IPS-18a (cell line): ENCODE measurements around the gene SUV39H2.
"Not testable (repeated sequence)": the region's sequence is repeated elsewhere in the genome, so short reads cannot be mapped to it uniquely, and the experiment has no call there.

ENCODE experiments used
- H3K27ac ChIP-seq: one replicate; pipeline ENCODE4 v1.5.1; 2013; ENCODE audit warnings: low read length
- H3K27me3 ChIP-seq: one replicate; pipeline ENCODE4 v1.6.1; 2013; ENCODE audit warnings: mild to moderate bottlenecking, low read length; ENCODE audit not compliant: control insufficient read depth, insufficient read depth
- H3K36me3 ChIP-seq: one replicate; pipeline ENCODE4 v1.6.1; 2013; ENCODE audit warnings: low read depth, low read length; ENCODE audit not compliant: control insufficient read depth
- H3K4me1 ChIP-seq: one replicate; pipeline ENCODE4 v1.6.1; 2013; ENCODE audit warnings: low read depth, low read length; ENCODE audit not compliant: control insufficient read depth
- H3K4me3 ChIP-seq: one replicate; pipeline ENCODE4 v1.5.1; 2013; ENCODE audit warnings: low read length
- H3K9ac ChIP-seq: one replicate; pipeline ENCODE4 v1.6.1; 2013; ENCODE audit warnings: mild to moderate bottlenecking, low read length, moderate library complexity
- H3K9me3 ChIP-seq: one replicate; pipeline ENCODE4 v1.6.1; 2013; ENCODE audit warnings: low read depth, low read length; ENCODE audit not compliant: control insufficient read depth

Gene SUV39H2

DNA sequence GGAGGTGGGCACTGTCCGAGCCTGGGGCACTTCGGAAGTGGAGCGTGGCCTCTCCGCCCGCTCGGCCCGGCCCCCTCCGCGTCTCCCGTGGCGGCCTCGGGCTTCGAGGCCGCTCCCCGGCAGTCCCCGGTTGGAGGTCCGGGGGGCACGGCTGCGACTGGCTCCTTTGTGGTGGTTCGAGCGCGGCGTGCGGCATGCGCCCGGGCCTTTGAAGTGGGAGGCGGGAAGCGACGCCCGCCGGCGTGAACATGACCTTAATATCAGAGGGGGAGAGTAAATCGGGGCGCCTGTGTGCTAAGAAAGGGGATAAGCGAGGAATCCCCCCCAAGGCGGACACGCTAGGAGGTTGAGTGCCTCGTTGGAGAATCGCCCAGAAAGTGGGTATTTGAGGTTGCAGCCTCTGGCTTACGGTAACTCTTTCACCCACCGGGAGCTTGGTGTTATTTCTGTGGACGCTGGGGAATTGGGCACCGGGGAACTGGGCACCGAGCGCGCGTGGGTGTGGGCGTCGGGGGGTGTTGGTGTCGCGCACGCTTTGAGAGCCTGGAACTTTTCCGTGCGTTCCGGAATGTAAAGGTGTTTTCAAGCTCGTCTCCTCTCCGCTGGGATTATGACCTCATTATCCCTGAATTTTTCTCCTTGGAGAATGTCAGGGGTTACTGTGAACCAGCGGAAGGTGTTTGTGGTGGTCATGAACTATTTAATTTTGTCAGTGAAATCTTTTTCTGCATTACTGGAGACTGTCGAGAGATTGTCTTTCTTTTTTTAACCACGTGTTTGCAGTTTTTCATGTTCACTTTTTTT is 660 bp downstream of the SUV39H2 start:
- H3K4me3 ChIP-seq = peak overlapping the region; percentile 97
- H3K27me3 ChIP-seq = no peaks in the 10 kb centered on the region
- H3K27ac ChIP-seq = peak overlapping the region; percentile 84
- H3K9me3 ChIP-seq = no peaks in the 10 kb centered on the region
- peaks cover 21% of the 10 kb centered on the region for H3K4me1 ChIP-seq
- H3K9ac ChIP-seq = peak overlapping the region; percentile 97
- peaks cover 9% of the 10 kb centered on the region for H3K36me3 ChIP-seq

DNA sequence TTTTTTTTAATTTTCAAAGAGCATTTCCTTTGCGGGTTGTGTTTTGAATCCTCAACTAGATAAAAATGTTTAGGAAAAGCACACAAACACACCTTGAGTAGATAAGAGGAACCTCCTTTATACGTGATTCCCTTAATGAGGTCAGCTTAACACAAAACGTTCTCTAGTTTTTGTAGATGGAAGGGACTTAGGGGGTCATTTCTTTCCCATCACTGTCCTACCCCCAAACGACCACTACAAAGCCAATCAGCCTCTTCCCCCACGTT is 1.2 kb downstream of the SUV39H2 start:
- Histone ChIP-seq H3K4me3 (peak overlapping the region; percentile 97), H3K4me1 (peaks cover 21% of the 10 kb centered on the region), H3K36me3 (peaks cover 10% of the 10 kb centered on the region), H3K9me3 (no peaks in the 10 kb centered on the region), H3K9ac (peak overlapping the region; percentile 97), H3K27ac (no peak overlapping the region), H3K27me3 (no peaks in the 10 kb centered on the region)

DNA sequence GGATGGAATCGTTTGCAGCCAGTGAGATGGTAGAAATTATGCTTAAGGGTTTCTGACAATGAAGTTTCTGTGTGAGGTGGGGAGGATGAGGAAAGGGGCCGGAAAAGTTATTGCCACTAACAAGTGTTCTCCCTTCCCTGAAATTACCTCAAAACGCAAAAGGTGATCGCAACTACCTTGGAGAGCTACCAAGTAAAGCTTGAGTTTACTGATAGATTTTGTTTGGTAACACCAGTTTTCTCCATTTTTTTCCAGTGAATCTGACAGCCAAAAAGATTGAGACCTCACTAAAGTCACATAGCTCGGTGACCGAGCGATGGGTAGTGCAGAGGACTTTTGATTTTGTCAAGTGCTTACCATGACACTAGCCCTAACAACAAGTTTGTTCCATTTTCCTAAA is 1.6 kb downstream of the SUV39H2 start:
- H3K4me3 ChIP-seq = peak overlapping the region; percentile 97
- H3K27me3 ChIP-seq = no peaks in the 10 kb centered on the region
- H3K9ac ChIP-seq = peak overlapping the region; percentile 97
- H3K9me3 ChIP-seq = no peaks in the 10 kb centered on the region
- peaks cover 12% of the 10 kb centered on the region for H3K36me3 ChIP-seq
- no peak overlapping the region for H3K27ac ChIP-seq
- H3K4me1 ChIP-seq = peaks cover 21% of the 10 kb centered on the region

DNA sequence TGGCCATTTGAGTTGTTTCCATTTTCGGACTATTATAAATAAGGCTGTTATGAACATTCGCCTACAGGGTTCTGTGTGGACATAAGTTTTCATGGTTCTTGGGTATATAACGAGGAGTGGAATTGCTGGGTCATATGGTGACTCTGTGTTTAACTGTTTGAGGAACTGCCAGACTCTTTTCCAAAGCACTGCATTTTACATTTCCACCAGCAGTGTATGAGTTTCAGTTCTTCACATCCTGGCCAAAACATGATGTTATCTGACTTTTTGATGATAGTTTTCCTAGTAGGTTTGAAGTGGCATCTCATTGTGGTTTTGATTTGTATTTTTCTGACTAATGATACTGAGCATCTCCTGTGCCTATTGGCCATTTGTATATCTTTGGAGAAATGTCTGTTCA is 5.4 kb downstream of the SUV39H2 start:
- no peaks in the 10 kb centered on the region for H3K27me3 ChIP-seq
- no peak overlapping the region for H3K4me3 ChIP-seq
- peaks cover 10% of the 10 kb centered on the region for H3K4me1 ChIP-seq
- no peaks in the 10 kb centered on the region for H3K9me3 ChIP-seq
- H3K36me3 ChIP-seq = peaks cover 29% of the 10 kb centered on the region
- H3K27ac ChIP-seq = no peak overlapping the region
- no peak overlapping the region for H3K9ac ChIP-seq

DNA sequence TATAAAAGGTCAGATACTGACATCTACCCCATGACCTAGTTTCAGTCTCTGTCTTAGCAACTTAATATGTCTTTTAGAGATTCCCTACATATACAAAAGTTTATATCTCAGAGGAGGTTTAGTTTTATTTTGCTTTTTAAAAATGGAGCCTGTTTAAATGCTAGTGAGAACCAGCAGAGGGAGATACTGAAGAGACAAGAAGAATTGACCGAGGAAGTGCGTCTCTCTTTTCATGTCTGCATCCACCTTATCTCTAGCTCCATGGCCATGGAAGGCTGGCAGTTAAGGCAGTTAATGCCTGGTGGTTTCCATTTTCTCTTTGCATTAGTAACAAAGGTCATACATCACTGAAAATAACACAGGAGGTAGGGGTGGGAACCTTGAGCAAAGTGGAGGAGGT is 10.7 kb downstream of the SUV39H2 start:
- Histone ChIP-seq H3K4me1 (no peaks in the 10 kb centered on the region), H3K36me3 (peaks cover 19% of the 10 kb centered on the region), H3K9me3 (no peaks in the 10 kb centered on the region), H3K4me3 (no peak overlapping the region), H3K27me3 (no peaks in the 10 kb centered on the region), H3K27ac (no peak overlapping the region), H3K9ac (no peak overlapping the region)

DNA sequence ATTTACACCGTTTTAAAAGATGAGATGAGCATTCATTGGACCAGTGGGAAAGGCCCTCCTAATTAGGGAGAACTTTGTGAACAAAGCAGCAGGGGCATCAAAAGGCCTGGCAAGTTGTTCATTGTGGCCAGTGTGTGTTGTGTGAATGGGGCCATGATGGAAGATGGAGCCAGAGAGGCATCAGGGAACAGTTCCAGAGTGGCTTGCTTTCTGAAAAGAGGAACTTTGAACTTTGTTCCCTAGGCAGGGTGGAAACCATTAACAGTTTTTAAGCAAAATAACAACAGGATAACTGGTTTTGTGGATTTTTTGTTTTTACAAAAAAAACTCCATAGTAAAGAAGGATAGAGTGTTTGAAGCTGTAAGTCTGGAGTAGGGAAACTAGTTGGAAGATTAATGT is 12.5 kb downstream of the SUV39H2 start:
- H3K4me1 ChIP-seq = no peaks in the 10 kb centered on the region
- no peak overlapping the region for H3K27ac ChIP-seq
- peaks cover 8% of the 10 kb centered on the region for H3K36me3 ChIP-seq
- no peaks in the 10 kb centered on the region for H3K27me3 ChIP-seq
- no peaks in the 10 kb centered on the region for H3K9me3 ChIP-seq
- no peak overlapping the region for H3K9ac ChIP-seq
- no peak overlapping the region for H3K4me3 ChIP-seq

DNA sequence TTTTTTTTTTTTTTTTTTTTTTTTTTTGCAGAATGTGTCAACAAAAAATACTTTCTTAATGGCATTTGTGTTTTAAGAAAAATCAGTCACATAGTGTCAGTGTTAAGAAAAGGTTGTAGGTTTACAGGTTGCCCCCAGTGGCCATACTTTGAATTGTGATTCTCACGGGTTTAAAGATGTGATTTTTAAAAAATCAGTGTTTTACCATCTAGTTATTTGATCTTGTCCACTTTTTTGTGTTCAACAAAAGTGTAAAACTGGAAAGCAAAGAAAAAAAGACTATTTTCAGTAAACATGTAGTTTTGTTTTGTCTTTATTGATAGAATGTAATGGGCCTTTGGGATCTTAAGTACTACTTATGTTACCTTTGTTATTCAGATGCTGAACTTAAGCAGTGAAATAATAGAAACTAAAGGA is 25.7 kb downstream of the SUV39H2 start:
- H3K4me1 ChIP-seq = no peaks in the 10 kb centered on the region
- no peak overlapping the region for H3K4me3 ChIP-seq
- no peak overlapping the region for H3K27ac ChIP-seq
- H3K27me3 ChIP-seq = no peaks in the 10 kb centered on the region
- H3K36me3 ChIP-seq = peaks cover 82% of the 10 kb centered on the region
- no peak overlapping the region for H3K9ac ChIP-seq
- H3K9me3 ChIP-seq = peaks cover 8% of the 10 kb centered on the region

DNA sequence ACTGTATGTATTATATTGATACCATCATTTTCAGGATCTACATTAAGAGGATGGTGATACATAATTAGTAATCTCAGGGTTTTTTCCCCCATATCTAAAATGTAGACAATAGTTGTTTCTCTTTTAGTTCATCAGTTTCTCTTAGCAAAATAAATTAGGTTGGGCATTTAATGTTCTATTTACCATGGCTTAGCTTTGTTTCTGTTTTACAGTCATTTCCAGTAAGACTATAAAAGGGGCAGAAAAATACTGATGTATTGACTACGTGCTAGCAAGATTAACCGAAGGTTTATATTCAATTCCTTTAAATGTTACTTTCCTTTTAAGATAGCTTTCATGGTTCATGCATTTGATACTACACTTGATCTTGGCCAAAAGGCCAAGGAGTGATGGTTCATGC is 26.2 kb downstream of the SUV39H2 start:
- Histone ChIP-seq H3K27ac (no peak overlapping the region), H3K4me3 (no peak overlapping the region), H3K4me1 (no peaks in the 10 kb centered on the region), H3K9ac (no peak overlapping the region), H3K36me3 (peaks cover 80% of the 10 kb centered on the region), H3K9me3 (peaks cover 9% of the 10 kb centered on the region), H3K27me3 (no peaks in the 10 kb centered on the region)

DNA sequence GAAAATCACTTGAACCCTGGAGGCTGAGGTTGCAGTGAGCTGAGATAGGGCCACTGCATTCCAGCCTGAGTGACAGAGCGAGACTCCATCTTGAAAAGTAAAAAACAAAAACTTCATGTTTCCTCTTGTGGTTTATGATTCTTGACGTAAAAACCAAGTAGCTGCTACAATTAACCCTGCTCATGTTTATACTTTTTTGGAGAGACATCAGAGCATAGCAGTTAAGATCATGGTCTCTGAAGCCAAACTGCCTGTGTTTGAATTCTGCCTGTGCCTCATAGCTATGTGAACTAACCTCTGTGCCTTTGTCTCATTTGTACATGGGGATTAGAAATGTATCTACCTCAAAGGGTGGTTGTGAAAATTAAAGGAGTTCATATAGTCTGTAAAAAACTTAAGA is 27.2 kb downstream of the SUV39H2 start:
- Histone ChIP-seq H3K27me3 (no peaks in the 10 kb centered on the region), H3K4me1 (no peaks in the 10 kb centered on the region), H3K36me3 (peaks cover 76% of the 10 kb centered on the region), H3K9ac (no peak overlapping the region), H3K27ac (no peak overlapping the region), H3K4me3 (no peak overlapping the region), H3K9me3 (peaks cover 13% of the 10 kb centered on the region)

DNA sequence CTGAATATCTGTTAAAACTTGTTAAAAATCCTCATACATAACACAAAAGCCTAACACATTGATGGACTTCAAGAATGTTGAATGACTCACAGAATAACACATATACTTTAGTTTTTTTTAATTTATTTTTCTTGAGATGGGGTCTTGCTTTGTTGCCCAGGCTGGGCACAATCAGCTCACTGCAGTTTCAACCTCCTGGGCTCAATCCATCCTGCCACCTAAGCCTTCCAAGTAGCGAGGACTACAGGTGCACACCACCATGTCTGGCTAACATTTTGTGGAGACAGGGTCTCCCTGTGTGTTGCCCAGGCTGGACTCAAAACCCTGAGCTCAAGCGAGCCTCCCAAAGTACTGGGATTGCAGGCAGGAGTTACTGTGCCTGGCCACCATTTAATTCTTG is 28.1 kb downstream of the SUV39H2 start:
- H3K36me3 ChIP-seq = peaks cover 73% of the 10 kb centered on the region
- no peak overlapping the region for H3K9ac ChIP-seq
- no peaks in the 10 kb centered on the region for H3K27me3 ChIP-seq
- no peak overlapping the region for H3K4me3 ChIP-seq
- H3K27ac ChIP-seq = no peak overlapping the region
- no peaks in the 10 kb centered on the region for H3K4me1 ChIP-seq
- H3K9me3 ChIP-seq = peaks cover 22% of the 10 kb centered on the region

DNA sequence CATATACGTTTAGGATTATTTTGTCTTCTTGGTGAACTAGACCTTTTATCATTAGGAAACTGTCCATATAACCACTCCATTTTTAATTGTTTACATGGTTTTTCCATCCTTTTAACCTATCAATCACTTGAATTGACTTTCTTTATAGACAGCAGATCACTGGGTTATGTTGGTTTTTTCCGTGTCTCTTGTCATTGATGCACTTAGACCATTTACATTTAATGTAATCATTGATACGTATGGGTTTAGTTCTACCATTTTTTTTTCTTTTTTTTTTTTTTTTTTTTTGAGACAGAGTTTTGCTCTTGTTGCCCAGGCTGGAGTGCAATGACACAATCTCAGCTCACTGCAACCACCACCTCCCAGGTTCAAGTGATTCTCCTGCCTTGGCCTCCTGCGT is 28.9 kb downstream of the SUV39H2 start:
- H3K4me3 ChIP-seq, H3K27ac ChIP-seq, H3K4me1 ChIP-seq, H3K9ac ChIP-seq, H3K27me3 ChIP-seq: not testable (repeated sequence)
- H3K9me3 ChIP-seq = peaks cover 26% of the 10 kb centered on the region
- H3K36me3 ChIP-seq = peaks cover 64% of the 10 kb centered on the region

DNA sequence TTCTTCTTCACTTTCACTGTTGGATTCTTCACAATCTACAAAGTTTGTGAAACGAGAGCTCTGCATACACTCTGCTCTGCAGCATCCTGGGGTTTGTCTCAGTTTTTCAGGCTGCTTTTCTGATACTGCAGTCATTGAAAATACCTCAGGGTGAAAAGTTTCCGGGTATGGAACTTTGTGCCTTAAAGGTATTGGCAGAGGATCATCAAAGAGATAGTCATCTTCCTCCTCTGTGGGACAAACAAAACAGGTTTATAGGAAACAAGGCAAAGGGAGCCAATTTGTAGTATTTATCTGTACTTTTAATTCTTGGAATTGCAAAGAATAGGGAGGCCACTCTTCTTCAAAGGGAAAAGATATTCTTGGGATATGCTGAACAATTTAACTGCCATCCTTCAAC is 30.4 kb downstream of the SUV39H2 start:
- Histone ChIP-seq H3K4me3 (no peak overlapping the region), H3K36me3 (peaks cover 58% of the 10 kb centered on the region)

More for the DNA sequence above, 30.4 kb downstream of the SUV39H2 start:
- Histone ChIP-seq H3K4me1 (no peaks in the 10 kb centered on the region), H3K27ac (no peak overlapping the region), H3K27me3 (no peaks in the 10 kb centered on the region), H3K9ac (no peak overlapping the region), H3K9me3 (peaks cover 30% of the 10 kb centered on the region)
